Right cardiac atrium (tissue), 5 donors: ENCODE measurements around the gene DOC2B. TPM values are rescaled to one million over a fixed set of nuclear protein-coding genes. Genes with fewer than 3 reads are reported as not detected.
A peak's percentile ranks its signal among the peaks of the same experiment; 100 is the strongest.
"Not testable (repeated sequence)": the region's sequence is repeated elsewhere in the genome, so short reads cannot be mapped to it uniquely, and the experiment has no call there.

Experiments used
- ATAC-seq, 2 donors: fragments of 200-7000 bp; cut with Tn5 transposase; one replicate each; pipeline versions ENCODE4 v1.8.0 to v1.9.1; 2020; ENCODE audit warnings: moderate library complexity in 2 of 2, mild to moderate bottlenecking in 1 of 2
- DNase-seq, 3 donors: peaks; one replicate each; pipeline ENCODE4 v3.0.0-alpha.2; 2020
- H3K27ac ChIP-seq: one replicate; pipeline ENCODE4 v1.5.1; 2013; ENCODE audit warnings: mild to moderate bottlenecking, low read length, control low read depth, moderate library complexity
- H3K27me3 ChIP-seq: one replicate; pipeline ENCODE4 v1.6.1; 2013; ENCODE audit not compliant: control insufficient read depth, insufficient read depth
- H3K4me1 ChIP-seq: one replicate; pipeline ENCODE4 v1.6.1; 2013; ENCODE audit warnings: low read length; ENCODE audit not compliant: control insufficient read depth, insufficient read depth
- H3K4me3 ChIP-seq: one replicate; pipeline ENCODE4 v1.5.1; 2013; ENCODE audit warnings: low read length, control low read depth
- H3K9me3 ChIP-seq: one replicate; pipeline ENCODE4 v1.6.1; 2013; ENCODE audit warnings: low read length; ENCODE audit not compliant: control insufficient read depth
- WGBS: extraction: QIAGEN DNeasy Blood & Tissue Kit; methylation state at CpG from one replicate; pipeline ENCODE4 v1.1.7; 2013; 5-methylcytosine and 5-hydroxymethylcytosine counted together
- intact Hi-C, 4 donors: fragments of 100-400 bp; cut with DNase I; formaldehyde crosslinking; loops; one replicate each; pipeline versions ENCODE4 v1.11.0 to v1.14.0; 2022 to 2023
- polyA plus RNA-seq: library from polyadenylated mRNA; stranded (reverse); fragments of 200-250 nt; gene quantifications from one replicate; pipeline ENCODE4 v1.2.3, GENCODE V29; 2013
- total RNA-seq, 4 donors: library from RNA; stranded (reverse); fragmentation: NEBNext Ultra II Directional; extraction: Animal tissue kit (Norgen Biotek cat#: 25700); gene quantifications; one replicate each; pipeline ENCODE4 v1.2.1, GENCODE V29; 2021
- donor health status: healthy with polysubstance abuse.
- donor health status: DM: no; HTN: yes; CAD: no.
- donor health status: DM: no; HTN: no; CAD: no.
- donor health status: DM: no; HTN: yes; CAD: no; lungs with severe emphysema.
- donor health status: DM: yes; HTN: yes; CAD: no.

DOC2B gene
- total and polyA plus RNA-seq, 5 donors = 2.3 to 5.3 (median 3.0) TPM

DNA sequence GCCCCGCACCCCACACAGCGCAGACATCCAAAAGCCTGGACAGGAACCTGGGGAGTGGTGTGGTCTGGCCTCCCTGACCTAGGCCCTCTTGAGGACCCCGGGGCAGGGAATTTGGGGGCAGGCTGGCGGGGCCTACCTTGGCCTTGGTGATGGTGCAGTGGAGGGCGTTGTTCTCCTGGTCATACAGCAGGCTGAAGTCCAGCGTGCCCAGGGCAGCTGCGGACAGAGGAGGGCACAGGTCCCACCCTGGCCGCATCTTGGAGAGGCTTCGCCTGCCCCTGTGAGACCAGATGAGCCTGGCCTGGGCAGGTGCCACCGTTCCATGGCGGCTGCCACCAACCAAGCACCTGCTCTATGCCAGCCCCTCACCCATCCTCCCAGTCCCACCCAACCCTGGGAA lies 9.0 kb downstream of the DOC2B start:
- 87% methylated on average over 11 of the region's 11 CpGs for WGBS
- peak in 1 of 2 donors; percentile 30 for ATAC-seq

GRCh38 chr17:171871-172270 lies 9.6 kb downstream of the DOC2B start:
- ATAC-seq (no peak), DNase-seq (peak in 1 of 3 donors; percentile 51)
- Histone ChIP-seq H3K4me3 (no peak overlapping the region), H3K27me3 (no peaks in the 10 kb centered on the region), H3K9me3 (no peaks in the 10 kb centered on the region), H3K4me1 (no peaks in the 10 kb centered on the region), H3K27ac (no peak overlapping the region)
- WGBS = 95% methylated on average over 12 of the region's 13 CpGs
- intact Hi-C loops = no loop called here

More for the DNA sequence above, 9.0 kb downstream of the DOC2B start:
- intact Hi-C loops = no loop called here
- peak in 1 of 3 donors; percentile 36 for DNase-seq
- Histone ChIP-seq H3K27ac (no peak overlapping the region), H3K9me3 (no peaks in the 10 kb centered on the region), H3K27me3 (no peaks in the 10 kb centered on the region), H3K4me3 (no peak overlapping the region), H3K4me1 (no peaks in the 10 kb centered on the region)

GRCh38 chr17:170130-170670 lies 11.2 kb downstream of the DOC2B start:
- ATAC-seq (peak; percentile 29 to 33), DNase-seq (peak in 1 of 3 donors; percentile 50)
- Histone ChIP-seq H3K27me3 (no peaks in the 10 kb centered on the region), H3K9me3 (no peaks in the 10 kb centered on the region), H3K4me1 (no peaks in the 10 kb centered on the region), H3K4me3 (no peak overlapping the region), H3K27ac (no peak overlapping the region)
- 96% methylated on average over 6 of the region's 6 CpGs for WGBS
- intact Hi-C loops = no loop called here

GRCh38 chr17:168614-169013 lies 12.8 kb downstream of the DOC2B start:
- H3K4me3 ChIP-seq, H3K27me3 ChIP-seq, intact Hi-C loops, ATAC-seq, DNase-seq, H3K4me1 ChIP-seq, H3K27ac ChIP-seq, H3K9me3 ChIP-seq: not testable (repeated sequence)
- WGBS = 86% methylated on average over 9 of the region's 11 CpGs

- DNase-seq (peak in 1 of 3 donors; percentile 32), ATAC-seq (no peak)
- no peak overlapping the region for H3K27ac ChIP-seq
- H3K4me3 ChIP-seq = no peak overlapping the region
- no peaks in the 10 kb centered on the region for H3K9me3 ChIP-seq
- intact Hi-C loops = no loop called here
- H3K4me1 ChIP-seq = no peaks in the 10 kb centered on the region
- 92% methylated on average over 14 of the region's 14 CpGs for WGBS
- no peaks in the 10 kb centered on the region for H3K27me3 ChIP-seq
These were observed 15.5 kb downstream of the DOC2B start for GRCh38 chr17:165939-166338.

DNA sequence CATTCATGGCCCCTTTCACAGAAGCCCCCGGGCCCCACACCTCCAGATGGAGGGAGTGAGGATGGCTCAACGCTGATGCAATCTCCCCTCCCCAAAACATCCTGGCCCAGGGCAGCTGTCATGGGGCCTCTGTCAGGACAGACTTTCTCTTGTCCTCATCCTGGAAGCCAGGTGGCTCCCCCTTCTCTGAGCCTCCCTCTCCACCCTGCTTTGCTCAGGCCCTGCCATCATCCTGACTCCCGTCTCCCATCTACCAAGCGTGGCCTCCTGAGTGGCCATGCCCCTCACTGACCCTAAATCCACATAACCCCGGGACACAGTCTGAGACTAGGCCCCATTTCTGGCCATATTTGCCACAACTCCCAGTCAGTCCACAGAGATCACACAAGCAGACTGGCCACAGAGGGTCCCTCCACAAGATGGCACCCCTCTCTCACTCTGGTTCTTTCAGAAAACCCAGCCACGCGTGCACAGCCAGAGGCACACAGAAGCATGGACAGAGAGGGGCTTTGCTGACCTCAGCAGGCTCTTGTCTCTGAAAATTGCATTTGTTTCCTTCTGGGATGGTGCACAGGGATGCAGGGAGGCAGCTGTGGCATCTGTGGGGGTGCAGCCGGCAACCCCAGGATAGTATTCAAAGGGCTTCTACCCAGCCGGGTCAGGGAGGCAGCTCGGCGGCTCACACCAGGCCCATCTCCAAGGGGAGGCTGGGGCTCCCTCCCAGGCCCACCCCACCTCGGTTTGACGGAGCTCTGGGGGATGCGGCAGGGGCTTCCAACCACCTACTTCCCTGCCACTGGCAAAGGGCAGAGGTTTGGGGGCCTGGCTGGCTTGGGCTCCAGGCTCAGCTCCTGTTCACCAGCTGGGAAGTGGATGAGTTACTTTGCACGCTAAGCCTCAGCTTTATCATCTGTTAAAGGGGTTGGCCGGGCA lies 16.9 kb downstream of the DOC2B start:
- Histone ChIP-seq H3K4me1 (no peaks in the 10 kb centered on the region), H3K4me3 (no peak overlapping the region), H3K9me3 (no peaks in the 10 kb centered on the region), H3K27ac (no peak overlapping the region), H3K27me3 (no peaks in the 10 kb centered on the region)
- 60% methylated on average over 16 of the region's 16 CpGs for WGBS
- ATAC-seq (peak; percentile 81 to 84), DNase-seq (peak; percentile 64 to 83 (median 73))
- intact Hi-C loops = loop anchor here in 3 of 4 donors (5.0 kb wide), 2 partner anchors 223 to 228 kb away; no protein-coding TSS in a partner anchor

DNA sequence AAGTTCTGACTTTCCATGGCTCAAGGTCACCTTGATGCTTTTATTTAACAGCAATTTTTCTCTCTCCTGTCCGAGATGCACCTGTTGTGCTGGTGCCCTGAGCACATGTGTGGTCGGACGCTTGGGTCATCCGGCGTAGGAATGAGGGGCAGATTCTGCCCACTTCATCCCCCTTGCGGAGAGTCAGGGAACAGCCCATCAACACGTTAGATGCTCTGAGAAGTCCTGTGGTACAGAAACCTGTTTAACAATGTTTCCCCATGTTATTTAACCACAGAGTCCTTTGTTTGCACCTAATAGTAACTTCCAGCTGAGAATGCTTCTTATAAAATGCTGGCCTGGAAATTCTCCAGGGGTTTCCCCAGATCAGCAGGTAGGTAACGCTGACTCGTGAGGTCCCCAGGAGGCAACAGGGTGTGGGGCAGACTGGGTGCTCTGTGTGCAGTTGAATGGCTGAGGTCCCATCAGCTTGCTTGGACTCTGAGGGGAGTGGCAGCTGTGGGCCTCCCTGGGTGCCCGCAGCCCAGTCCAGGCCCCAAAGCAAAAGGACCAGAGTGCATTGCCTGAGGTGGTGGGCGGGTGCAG lies 17.8 kb downstream of the DOC2B start:
- 89% methylated on average over 11 of the region's 11 CpGs for WGBS
- H3K9me3 ChIP-seq = no peaks in the 10 kb centered on the region
- no peaks in the 10 kb centered on the region for H3K27me3 ChIP-seq
- intact Hi-C loops = loop anchor here in 3 of 4 donors (5.0 kb wide), 2 partner anchors 224 to 229 kb away; no protein-coding TSS in a partner anchor
- DNase-seq = no peak
- H3K4me3 ChIP-seq = no peak overlapping the region
- H3K4me1 ChIP-seq = no peaks in the 10 kb centered on the region
- H3K27ac ChIP-seq = no peak overlapping the region
- no peak for ATAC-seq

DNA sequence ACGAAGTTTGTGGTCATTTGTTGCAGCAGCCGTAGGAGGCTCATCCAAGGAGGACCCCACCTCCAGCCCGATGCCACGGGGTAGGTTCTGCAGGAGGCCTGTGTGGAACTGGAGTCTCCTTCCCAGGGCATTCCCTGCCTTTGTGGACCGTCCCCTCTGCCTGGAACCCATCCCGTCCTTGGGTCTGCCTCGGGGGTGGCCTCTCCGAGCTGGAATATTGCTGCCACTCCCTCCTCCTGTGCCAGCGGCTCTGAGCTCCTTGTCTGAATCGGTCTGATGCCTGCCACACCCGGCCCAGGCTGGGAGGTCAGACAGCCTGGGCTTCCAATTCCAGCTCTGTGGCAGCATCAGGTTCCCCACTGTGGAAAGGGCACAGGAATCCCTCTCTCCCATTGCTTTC lies 18.8 kb downstream of the DOC2B start:
- no peak overlapping the region for H3K4me3 ChIP-seq
- no peaks in the 10 kb centered on the region for H3K4me1 ChIP-seq
- 88% methylated on average over 11 of the region's 11 CpGs for WGBS
- H3K27me3 ChIP-seq = no peaks in the 10 kb centered on the region
- DNase-seq (peak in 2 of 3 donors; percentile 30 to 51), ATAC-seq (no peak)
- H3K27ac ChIP-seq = no peak overlapping the region
- intact Hi-C loops = loop anchor here in 3 of 4 donors (5.0 kb wide), 2 partner anchors 225 to 230 kb away; no protein-coding TSS in a partner anchor
- no peaks in the 10 kb centered on the region for H3K9me3 ChIP-seq

DNA sequence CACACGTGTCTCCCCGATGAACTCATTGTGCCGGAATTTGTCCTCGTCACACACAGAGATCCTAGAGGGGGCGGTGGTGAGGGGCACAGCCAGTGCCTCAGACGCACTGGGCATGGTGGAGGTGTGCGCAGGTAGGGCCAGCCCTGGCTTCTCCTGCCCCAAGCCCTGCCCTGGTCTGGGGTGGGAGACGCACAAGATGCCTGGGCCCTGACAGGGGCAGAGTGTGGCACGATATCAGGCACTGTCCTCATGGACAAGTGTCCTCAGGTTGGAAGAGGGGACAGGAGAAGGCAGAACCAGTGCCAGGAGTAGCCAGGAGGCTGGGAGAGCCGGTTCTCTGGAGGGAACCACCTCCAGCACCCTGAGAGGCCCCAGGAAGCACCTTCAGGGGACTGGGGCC lies 20.0 kb downstream of the DOC2B start:
- WGBS = 88% methylated on average over 10 of the region's 10 CpGs
- Histone ChIP-seq H3K4me3 (no peak overlapping the region), H3K27ac (no peak overlapping the region), H3K4me1 (no peaks in the 10 kb centered on the region), H3K27me3 (no peaks in the 10 kb centered on the region), H3K9me3 (no peaks in the 10 kb centered on the region)
- DNase-seq = peak in 1 of 3 donors; percentile 21
- intact Hi-C loops = loop anchor here in 3 of 4 donors (5.0 kb wide), 2 partner anchors 226 to 231 kb away; no protein-coding TSS in a partner anchor
- no peak for ATAC-seq

DNA sequence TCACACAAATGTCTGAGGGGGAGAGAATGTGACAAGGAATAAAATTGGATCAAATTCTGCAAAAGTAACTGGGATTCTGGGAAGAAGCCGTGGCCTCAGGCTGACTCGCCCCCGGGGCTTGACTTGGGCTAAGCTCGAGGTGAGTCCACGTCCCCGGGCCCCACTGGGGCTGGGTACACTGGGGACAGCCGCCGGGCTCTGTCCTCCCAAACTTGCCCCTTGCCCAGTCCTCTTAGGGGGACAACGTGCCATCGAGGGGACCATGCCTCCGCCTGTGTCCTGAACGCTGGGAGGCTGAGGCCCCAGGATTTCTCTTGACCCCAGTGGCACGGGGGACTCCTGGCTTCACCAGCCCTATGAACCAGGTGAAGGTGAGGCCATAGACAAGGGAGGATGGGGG lies 21.1 kb downstream of the DOC2B start:
- DNase-seq (peak in 2 of 3 donors; percentile 20 to 54), ATAC-seq (no peak)
- Histone ChIP-seq H3K27ac (no peak overlapping the region), H3K4me3 (no peak overlapping the region), H3K9me3 (no peaks in the 10 kb centered on the region), H3K4me1 (no peaks in the 10 kb centered on the region), H3K27me3 (no peaks in the 10 kb centered on the region)
- WGBS = 86% methylated on average over 13 of the region's 13 CpGs
- intact Hi-C loops = loop anchor here in 3 of 4 donors (5.0 kb wide), 2 partner anchors 227 to 232 kb away; no protein-coding TSS in a partner anchor
